HL-60 (cell line): ENCODE measurements around the gene ARF5.
"Not testable (repeated sequence)": the region's sequence is repeated elsewhere in the genome, so short reads cannot be mapped to it uniquely, and the experiment has no call there.

Experiments
- TF ChIP-seq, protein P1 (sequence below): IDR thresholded peaks from 2 replicates; pipeline ENCODE4 v1.6.1; 2012; ENCODE audit warnings: low read depth; ENCODE audit not compliant: insufficient replicate concordance
- TF ChIP-seq, protein P2 (sequence below): IDR thresholded peaks from one replicate; pipeline ENCODE4 v1.5.1; 2011; ENCODE audit warnings: low read length, control low read depth, inconsistent platforms; ENCODE audit not compliant: insufficient read depth

GRCh38 chr7:127540461-127540860 is 47.8 kb upstream of the ARF5 start:
- TF ChIP-seq, protein P1, sequence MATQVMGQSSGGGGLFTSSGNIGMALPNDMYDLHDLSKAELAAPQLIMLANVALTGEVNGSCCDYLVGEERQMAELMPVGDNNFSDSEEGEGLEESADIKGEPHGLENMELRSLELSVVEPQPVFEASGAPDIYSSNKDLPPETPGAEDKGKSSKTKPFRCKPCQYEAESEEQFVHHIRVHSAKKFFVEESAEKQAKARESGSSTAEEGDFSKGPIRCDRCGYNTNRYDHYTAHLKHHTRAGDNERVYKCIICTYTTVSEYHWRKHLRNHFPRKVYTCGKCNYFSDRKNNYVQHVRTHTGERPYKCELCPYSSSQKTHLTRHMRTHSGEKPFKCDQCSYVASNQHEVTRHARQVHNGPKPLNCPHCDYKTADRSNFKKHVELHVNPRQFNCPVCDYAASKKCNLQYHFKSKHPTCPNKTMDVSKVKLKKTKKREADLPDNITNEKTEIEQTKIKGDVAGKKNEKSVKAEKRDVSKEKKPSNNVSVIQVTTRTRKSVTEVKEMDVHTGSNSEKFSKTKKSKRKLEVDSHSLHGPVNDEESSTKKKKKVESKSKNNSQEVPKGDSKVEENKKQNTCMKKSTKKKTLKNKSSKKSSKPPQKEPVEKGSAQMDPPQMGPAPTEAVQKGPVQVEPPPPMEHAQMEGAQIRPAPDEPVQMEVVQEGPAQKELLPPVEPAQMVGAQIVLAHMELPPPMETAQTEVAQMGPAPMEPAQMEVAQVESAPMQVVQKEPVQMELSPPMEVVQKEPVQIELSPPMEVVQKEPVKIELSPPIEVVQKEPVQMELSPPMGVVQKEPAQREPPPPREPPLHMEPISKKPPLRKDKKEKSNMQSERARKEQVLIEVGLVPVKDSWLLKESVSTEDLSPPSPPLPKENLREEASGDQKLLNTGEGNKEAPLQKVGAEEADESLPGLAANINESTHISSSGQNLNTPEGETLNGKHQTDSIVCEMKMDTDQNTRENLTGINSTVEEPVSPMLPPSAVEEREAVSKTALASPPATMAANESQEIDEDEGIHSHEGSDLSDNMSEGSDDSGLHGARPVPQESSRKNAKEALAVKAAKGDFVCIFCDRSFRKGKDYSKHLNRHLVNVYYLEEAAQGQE: not testable (repeated sequence)
- TF ChIP-seq, protein P2, sequence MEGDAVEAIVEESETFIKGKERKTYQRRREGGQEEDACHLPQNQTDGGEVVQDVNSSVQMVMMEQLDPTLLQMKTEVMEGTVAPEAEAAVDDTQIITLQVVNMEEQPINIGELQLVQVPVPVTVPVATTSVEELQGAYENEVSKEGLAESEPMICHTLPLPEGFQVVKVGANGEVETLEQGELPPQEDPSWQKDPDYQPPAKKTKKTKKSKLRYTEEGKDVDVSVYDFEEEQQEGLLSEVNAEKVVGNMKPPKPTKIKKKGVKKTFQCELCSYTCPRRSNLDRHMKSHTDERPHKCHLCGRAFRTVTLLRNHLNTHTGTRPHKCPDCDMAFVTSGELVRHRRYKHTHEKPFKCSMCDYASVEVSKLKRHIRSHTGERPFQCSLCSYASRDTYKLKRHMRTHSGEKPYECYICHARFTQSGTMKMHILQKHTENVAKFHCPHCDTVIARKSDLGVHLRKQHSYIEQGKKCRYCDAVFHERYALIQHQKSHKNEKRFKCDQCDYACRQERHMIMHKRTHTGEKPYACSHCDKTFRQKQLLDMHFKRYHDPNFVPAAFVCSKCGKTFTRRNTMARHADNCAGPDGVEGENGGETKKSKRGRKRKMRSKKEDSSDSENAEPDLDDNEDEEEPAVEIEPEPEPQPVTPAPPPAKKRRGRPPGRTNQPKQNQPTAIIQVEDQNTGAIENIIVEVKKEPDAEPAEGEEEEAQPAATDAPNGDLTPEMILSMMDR: not testable (repeated sequence)
